Stimulated activated CD8-positive, alpha-beta memory T cell treated with anti-CD3 and anti-CD28 coated beads, Interleukin-12 subunit alpha, Interleukin-12 subunit beta, amount 100 ng/mL, for 4 hours (primary cell): Measurements from ENCODE around the gene SLC24A4.

Experiments used
- DNase-seq: peaks from one replicate; pipeline ENCODE4 v3.0.0-alpha.2; 2020; ENCODE audit warnings: low read depth

Gene SLC24A4

DNA sequence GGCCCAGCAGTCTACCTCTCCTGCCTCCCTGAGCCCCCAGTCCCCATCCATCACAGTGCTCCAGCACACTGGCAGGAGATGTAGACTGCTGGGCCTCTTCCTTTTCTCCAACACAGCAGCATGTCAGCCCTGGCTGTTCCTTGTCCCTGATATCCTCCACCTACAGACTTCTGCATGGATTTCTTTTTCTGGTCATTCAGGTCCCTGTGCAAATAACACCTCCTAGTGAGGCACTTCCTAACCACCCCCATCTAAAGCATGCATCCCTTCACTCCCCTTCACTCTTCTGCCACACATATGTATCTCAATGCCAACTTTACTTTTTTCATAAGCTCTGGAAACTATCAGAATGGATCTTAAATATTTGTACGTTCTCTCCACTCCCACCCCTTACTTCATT lies 81.5 kb downstream of the SLC24A4 start:
- no peak for DNase-seq

DNA sequence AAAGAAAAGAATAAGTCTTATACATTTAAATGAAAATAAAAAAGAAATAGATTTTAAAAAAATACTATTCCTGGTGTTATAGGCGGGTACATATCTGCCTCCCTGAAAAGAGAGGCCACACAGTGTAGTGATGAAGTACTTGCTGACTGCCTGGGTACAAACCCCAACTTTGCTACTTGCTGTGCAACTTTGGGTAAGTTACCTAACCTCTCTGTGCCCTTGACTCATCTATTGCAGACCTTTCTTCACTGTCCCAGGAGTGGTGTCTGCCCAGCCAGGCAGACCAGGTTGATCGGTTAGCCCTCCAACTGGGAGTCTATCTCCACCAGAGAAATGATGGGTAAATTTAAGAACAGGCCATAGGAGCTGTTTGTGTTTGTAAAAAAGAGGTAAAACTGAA lies 82.0 kb downstream of the SLC24A4 start:
- DNase-seq, result no peak

DNA sequence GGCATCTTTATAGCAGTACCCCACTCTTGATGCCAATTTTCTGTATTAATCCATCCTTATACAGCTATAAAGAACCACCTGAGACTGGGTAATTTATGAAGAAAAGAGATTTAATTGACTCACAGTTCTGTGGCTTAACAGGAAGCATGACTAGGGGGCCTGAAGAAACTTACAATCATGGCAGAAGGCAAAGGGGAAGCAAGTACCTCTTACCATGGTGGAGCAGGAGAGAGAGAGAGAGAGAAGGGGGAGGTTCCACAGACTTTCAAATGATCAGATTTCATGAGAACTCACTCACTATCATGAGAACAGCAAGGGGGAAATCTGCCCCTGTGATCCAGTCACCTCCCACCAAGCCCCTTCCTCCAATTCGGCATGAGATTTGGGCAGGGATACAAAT lies 84.4 kb downstream of the SLC24A4 start:
- DNase-seq, result no peak

DNA sequence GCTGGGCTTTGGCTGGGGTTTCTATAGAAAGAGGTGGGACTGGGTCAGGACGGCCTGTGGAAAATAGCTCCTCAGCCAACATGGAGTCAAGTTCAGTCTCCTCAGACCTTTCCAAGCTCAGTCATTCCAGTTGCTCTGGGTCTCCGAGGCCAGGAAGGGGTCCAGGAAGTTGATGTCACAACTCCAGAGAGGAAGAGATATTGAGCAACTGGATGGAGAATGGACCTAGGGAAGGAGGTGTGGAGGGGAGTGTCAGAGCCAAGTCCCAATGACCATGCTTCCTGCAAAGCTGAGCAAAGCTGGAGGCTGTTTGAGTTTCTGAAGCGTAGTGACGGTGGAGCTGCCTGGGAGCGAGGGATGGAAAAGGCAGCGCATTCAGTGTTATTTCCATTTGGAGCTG lies 86.1 kb downstream of the SLC24A4 start:
- DNase-seq, result no peak

DNA sequence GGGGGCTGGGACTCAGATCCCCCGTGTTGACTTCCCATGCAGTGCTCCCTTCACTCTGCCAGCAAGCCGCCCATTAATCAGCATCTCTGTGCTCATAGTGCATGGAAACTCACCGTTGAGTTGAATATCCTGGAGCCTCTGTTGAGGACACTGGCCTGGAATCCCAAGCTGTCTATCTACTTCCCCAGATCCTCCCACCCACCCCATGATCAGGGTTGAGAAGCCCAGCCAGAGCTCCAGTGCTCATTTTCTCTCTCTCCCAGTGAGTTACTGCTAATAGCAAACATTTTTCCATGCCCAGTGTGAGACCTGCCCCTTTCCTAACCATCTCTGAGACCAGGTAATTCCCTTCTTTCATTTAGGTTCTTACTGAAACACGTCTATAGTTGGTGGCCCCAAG lies 88.2 kb downstream of the SLC24A4 start:
- DNase-seq, result no peak

DNA sequence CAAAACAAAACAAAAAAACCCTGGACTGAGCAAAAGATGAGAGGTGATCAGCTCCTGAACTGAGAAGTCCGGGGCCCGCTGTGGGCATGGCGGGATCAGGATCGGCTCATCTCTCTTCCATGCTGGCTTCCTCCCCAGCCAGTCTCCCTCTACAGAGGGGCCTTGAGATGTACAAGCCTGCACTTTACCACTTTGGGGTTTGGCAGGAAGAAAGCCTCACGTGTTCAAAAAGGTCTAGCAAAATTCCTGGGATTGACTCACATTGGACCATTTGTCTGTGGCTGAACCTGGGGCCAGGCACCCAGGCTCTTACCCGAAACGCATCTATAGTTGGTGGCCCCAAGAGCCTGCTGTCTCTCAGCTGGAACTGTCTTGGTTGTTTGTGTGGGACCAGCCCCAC lies 89.0 kb downstream of the SLC24A4 start:
- DNase-seq, result no peak

DNA sequence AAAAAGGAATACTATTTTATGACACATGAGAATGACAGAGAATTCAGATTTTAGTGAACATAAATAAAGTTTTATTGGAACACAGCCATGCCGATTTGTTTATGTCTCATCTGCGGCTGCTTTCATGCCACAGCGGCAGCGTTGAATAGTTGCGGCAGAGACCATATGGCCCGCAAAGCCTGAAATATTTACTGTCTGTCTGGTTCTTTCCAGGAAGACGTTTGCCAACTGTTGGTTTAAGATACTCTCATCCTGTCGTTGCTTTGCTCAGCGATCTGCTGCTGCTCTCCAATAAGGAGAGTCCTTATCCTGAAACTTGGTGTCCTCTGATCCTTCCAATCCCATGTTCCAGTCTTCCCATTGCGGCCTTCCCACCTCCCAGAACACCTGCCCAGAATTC lies 89.9 kb downstream of the SLC24A4 start:
- no peak for DNase-seq

DNA sequence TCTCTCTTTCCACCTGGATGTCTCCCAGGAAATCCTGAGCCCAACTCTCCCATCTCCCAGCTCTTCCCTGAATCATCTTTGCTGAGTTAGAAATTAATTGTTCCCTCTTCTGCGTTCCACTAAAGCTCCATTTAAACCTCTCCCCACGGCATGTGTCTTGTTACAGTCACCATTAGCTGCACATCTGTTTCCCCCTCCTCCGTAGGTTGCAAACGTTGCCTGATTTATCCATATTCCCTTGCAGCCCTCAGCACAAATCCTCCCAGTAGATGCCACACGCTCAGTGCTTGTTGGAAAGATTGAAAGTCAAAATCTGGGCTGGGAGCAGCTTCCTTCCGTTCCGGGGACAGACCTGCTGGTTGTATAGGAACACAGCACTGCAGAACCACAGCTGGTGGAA lies 90.4 kb downstream of the SLC24A4 start:
- DNase-seq, result no peak

DNA sequence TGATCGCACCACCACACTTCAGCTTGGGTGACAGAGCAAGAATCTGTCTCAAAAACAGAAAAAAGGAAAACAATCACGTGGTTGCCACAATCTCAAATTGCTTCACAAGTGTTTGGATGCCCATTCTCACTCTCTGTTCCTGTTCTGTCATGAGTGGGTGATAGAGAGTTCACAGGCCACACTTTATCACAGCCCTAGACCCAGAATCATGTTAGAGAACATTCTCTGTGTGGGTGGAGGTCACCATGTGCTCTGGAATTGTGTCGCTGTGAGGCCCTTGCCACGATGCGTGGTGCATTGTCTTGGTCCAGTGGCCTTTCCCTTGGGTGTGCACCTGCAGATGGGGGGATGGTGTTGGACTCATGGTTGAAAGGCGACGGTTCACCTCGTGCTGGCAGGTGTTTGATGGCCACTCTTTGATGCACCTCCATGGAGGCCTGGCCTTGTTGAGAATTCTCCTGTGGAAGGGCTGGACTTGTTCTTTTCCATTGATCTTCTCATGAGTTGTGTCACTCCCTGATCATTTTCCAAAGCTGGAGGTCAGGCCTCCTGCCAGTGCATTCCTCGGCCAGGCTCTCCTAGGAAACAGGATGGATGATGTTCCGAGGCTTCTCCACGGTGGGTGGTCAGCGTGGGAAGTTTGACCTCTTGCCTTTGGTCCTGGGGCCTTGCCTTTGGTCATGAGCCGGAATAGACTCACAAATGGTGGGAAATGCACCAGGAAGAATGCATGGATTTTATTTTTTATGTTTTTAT lies 91.9 kb downstream of the SLC24A4 start:
- no peak for DNase-seq

DNA sequence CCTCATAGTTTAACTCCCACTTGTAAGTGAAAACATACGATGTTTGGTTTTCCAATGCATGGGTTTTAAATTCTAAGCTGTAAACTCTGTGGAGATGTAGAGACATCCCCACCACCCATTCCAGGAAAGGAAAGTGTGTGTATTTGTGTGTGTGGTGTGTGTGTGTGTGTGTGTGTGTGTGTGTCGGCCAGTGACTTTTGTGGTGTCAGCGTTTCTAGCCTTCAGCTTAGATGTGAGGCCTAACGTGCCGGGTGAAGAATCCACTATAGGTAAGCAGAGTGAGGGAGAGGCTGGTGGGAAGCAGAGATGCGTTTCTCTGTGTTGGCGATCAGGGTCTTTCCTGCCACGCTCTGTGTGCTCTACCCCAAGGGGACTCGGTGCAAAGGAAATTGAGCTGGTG lies 93.0 kb downstream of the SLC24A4 start:
- DNase-seq, result no peak

DNA sequence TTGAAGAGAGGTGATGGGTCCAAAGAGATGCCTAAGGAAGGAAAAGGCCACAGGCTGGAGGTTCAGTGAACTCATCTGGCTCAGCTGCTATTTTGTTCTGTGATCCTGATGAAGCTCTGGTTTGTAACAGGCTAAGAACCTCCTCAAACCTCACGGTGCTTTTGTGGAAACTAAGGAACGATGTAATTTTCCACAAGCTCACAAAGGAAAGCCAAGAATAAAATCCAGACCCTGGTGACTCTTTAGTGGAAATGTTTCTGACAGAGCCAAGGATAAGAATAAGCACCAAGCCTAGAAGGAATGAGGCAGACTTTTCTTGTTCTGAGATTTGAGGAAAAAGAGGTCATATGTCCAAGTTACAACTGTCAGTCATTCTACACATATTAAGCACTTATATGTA lies 93.6 kb downstream of the SLC24A4 start:
- no peak for DNase-seq

DNA sequence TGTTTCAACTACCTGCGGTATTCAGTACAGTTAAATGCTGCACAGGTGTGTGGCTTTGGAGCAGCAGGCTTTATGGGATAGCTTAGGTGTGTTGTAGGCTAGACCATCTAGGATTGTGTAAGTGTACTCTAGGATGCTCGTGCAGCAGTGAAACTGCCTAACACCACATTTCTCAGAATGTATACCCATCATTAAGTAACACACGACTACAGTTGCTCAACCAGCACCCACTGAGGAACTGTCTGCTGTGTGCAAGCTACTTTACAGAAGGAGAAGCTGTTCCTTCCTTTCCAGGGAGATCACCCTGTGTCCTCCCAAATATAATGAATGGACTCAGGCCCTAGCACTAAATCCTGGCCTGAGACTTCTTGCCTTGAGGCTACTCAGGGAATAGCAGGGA lies 94.8 kb downstream of the SLC24A4 start:
- DNase-seq, result no peak

DNA sequence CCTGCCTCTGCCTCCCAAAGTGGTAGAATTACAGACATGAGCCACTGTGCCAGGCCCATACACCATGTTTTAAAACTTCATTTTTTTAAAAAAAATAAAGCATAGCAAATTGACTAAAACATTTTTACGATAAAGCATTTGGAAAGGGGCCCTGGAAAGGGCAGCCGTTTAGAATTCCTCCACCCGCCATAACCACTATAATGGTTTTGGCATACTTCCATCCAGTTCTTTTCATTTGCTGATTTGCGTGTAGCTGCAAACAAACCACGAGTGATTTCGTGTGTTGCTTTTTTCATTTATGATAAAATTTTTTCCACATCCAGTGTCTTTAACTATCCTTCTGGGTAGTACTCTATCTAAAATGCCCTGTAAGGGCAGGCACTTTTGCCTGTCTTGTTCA lies 98.8 kb downstream of the SLC24A4 start:
- DNase-seq, result no peak

DNA sequence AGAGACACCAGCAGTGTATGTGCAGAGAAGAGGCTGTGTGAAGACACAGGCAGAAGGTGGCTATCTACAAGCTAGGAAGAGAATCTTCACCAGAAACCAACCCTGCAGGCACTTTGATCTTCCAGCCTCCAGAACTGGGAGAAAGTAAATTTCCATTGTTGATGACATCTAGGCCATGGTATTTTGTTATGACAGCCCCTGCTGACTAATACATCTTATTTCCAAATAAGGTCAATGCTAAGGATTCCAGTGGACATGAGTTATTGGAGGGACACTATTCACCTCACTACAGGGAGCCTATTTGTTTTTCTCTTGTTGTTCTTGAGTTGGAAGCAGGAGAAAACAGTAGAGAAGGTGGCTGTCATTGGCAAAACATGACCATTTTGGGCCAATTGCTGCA lies 102.1 kb downstream of the SLC24A4 start:
- no peak for DNase-seq

DNA sequence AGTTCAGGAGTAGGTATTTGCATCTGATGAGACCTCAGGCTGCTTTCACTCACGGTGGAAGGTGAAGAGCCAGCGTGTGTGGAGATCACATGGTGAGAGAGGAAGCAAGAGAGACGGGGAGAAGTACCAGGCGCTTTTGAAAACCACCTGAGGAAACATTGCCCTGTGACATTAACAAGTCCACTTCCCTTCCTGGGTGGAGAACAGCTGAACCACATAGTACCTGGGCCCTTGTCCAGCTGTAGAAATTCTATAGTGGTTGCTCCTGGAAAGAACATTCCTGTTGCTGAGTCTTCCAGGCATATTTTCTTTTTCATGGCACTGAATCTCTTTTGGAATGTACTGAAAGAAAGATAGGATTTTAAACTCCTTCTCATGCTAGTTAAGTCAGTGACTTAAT lies 103.3 kb downstream of the SLC24A4 start:
- DNase-seq, result no peak

DNA sequence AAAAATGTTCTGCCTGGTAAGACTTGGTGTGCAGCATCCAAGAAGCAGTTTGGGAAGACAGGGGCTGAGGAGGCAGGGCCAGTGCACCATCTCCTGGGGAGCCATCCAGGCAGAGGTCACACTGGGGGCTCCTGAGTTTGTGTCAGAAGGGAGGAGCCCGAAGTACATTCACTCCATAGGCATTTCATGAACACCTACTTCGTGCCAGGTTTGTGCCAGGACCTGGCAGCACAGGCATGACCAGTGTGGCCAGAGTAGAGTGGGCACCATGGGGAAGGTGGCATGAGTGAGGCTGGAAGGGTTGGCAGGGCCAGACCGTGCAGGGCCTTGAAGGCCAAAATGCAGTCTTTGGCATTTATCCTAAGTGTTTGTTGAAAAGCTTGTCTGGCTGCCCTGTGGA lies 104.1 kb downstream of the SLC24A4 start:
- DNase-seq, result no peak

DNA sequence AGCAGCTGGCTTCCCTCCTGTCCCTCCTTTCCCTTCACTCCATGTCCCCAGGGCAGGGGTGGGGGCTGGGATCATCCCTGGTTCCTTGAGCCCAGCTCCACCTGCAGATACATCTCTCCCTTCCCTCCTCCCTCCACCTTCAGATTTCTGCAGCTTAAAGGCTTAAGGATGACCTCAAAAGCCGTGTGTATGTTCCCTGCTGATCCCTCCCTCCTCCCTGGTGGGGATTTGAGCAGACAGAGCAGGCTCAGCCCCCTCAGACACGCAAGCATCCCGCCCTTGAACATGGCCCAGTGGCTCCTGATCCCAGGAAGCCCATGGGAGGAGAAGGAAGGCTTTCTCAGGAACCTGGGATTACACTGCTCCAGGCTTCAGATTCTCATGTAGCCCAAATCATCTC lies 107.7 kb downstream of the SLC24A4 start:
- DNase-seq, result no peak

DNA sequence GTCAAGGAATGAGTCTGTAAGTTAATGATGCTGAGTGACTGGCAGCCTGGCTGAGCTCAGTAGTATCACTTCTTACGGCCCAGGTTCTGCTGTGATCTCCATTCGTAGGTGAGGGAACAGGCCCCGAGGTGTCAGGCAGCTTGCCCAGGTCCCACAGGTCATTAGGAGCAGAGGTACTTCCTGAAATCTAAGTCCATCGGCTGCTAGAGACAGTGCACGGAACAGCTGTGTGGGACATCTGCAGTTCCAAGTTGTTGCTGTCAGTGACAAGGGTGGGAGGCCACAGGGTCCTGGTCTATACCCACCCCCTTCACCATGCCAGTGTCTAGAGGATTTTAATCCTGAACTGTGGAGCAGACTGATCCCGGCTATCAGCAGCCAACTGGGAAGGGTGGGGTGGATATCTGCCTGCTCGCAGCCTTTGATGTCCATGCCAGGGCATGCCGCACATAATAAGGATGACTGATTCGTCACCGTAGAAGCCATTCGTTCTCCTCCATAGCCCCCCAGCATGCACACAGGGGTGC lies 108.3 kb downstream of the SLC24A4 start:
- DNase-seq, result no peak

DNA sequence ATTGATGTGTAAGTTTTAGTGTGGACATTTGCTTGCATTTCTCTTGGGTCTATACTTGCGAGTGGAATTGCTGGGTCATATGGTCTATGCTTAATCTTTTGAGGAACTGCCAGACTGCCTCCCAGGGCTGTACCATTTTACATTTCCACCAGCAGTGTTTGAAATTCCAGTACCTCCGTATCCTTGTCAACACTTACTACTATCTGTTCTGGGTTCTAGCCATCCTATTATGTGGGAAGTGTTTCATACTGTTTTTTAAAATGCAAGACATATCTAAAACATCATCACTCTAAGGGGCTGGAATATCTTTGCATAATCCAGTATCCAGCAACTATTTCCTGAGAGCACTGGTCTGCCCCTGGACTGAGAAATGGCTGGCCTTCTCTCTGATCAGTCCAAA lies 110.4 kb downstream of the SLC24A4 start:
- DNase-seq, result no peak

DNA sequence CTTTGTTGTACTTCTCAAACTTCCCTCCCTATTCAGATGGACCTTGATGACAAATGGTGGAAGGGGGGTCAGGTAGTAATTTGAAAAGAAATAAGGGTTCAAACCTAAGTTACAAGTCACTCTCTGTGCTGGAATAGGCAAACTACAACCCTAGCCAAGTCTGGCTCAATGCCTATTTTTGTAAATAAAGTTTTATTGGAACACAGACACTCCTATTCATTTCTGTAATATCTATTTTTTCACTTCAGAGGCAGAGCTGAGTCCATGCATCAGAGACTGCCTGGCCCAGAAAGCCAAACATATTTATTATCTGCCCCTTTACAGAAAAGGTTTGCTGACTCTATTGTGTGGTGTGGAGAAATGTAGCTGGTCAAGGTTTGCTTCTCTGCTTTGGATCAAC lies 112.2 kb downstream of the SLC24A4 start:
- no peak for DNase-seq

DNA sequence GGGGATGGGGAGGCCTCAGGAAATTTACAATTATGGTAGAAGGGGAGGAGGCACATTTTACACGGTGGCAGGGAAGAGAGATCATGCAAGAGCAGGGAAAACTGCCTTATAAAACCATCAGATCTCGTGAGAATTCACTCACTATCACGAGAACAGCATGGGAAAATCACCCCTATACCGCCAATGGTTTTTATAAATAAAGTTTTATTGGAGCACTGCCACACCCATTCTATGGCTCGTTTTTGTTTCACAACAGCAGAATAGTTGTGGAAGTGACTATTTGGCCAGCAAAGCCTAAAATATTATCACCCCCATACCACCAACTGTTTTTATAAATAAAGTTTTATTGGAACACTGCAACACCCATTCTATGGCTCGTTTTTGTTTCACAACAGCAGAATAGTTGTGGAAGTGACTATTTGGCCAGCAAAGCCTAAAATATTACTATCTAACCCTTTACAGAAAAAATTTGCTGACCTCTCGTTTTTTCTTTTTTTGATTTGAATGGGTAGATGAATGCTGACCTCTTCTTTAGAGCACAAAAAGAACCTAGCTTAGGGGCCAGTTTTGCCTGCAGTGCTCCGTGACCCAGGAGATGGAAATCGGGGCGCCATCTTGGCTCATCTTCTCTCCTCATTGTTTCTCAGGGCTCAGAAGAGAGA lies 113.3 kb downstream of the SLC24A4 start:
- no peak for DNase-seq

DNA sequence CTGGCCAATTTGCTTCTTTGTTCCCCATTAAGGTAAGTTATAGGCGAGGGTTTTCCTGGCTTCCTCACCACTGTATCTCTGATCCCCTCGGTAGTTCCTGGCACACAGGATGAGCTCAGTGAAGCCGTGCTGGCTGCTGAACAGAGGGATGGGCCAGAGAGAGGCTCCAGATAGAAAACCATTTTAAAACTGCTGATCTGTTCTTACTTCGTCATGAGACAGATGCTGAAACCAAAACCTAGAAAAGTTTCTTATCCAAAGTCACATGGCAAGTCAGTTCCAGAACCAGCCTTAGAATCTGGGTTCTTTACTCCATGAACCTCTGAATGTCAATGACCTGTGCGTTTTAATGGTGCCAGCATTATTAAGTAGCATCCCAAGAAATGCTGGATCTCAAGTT lies 114.3 kb downstream of the SLC24A4 start:
- no peak for DNase-seq

DNA sequence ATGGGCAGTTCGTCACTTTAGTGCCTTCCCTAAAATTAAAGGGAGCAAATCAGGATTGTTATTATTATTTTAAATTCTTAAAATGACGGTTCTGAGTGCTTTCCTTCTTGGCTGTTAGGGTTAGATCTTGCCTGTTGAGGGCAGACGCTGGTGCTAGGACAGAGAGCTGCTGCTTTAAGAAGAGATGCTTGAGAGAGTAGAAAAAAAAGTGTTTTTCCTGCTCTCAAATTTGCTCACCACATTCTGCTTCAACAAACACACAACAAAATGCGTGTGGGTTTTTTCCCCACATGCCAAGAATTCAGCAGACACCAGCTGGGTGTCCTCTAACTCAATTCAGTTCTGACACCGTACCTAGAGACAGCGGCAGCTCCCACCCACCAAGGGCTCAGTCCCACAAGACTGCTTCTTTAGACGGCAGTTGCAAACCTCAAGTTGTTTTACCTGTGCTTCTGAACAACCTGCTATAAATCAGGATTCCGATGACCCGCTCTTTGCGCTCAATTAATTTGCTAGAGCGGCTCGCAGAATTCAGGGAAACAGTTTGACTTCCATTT lies 114.8 kb downstream of the SLC24A4 start:
- DNase-seq, result no peak
